SKM-1 (cell line): Measurements from ENCODE around the gene CD302.
"Not testable (repeated sequence)": the region's sequence is repeated elsewhere in the genome, so short reads cannot be mapped to it uniquely, and the experiment has no call there.

Experiments used
- DNase-seq: peaks from one replicate; lab custom pipeline; 2025; ENCODE audit not compliant: unreplicated experiment; lab: John Stamatoyannopoulos, UW

The CD302 gene, protein sequence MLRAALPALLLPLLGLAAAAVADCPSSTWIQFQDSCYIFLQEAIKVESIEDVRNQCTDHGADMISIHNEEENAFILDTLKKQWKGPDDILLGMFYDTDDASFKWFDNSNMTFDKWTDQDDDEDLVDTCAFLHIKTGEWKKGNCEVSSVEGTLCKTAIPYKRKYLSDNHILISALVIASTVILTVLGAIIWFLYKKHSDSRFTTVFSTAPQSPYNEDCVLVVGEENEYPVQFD

DNA sequence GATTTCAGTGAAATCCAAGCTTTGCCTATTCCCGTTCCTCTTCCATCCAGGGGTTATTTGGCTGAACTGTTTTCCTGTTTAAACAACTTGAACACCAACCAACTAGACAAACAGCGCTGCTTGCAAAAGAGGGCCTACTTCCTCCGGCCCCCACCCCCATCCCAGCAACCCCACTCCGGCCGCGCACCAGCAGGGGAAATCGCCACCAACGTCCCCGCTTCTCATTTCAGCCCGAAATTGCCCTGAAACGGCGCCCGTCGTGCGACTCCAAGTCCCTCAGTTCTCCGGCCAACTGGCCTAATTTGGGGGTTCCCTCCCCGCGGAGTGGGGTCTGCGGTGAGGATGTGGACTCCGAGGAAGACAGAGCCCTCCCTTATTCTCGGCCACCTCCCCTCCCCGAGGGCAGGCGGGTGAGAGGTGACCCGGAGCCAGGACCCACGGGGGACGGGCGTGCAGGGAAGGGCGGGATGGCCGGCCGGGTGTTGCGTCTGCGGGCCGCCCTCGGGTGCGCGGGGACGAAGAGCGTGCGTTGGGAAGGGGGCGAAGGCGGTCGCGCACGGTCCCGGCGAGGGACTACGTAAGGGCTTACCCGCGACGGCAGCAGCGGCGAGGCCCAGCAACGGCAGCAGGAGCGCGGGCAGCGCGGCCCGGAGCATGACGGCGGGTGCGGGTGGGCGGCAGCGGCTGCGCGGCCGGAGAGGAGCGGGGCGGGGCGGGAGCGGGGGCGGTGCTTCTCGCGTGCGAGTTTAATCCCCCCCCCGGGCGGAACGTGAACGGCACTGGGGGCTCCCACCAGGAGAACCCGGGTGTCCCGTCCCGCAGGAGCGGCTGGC is at the start of gene CD302:
Gene CD302 (minus strand): TSS at position 666 of the 833 bp plus-strand sequence. CDS start 10 bp downstream, at position 656.
- no peak for DNase-seq

GRCh38 chr2:159846564-159846963 is 48.6 kb upstream of the CD302 start:
- no peak for DNase-seq

GRCh38 chr2:159840616-159841015 is 42.6 kb upstream of the CD302 start:
- DNase-seq: no peak

- no peak for DNase-seq
Measured at GRCh38 chr2:159832858-159833257, 34.9 kb upstream of the CD302 start.

GRCh38 chr2:159832026-159832425 is 34.0 kb upstream of the CD302 start:
- DNase-seq: no peak

GRCh38 chr2:159829376-159829775 is 31.4 kb upstream of the CD302 start:
- no peak for DNase-seq

DNA sequence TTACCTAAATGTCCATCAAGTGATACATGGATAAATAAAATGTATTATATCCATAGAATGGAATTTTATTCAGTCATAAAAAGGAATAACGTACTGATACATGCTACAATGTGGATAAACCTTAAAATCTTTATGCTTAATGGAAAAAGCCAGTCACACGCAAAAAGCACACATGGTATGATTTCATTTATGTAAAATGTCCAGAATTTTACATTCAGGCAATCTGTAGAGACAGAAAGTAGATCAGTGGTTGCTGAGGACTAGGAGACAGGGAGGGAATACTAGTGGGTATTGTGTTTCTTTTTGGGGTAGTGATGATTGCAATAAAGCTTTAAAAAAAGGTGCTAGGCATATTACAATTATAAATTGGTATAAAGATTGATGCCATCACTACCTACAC is 30.7 kb upstream of the CD302 start:
- DNase-seq: no peak

DNA sequence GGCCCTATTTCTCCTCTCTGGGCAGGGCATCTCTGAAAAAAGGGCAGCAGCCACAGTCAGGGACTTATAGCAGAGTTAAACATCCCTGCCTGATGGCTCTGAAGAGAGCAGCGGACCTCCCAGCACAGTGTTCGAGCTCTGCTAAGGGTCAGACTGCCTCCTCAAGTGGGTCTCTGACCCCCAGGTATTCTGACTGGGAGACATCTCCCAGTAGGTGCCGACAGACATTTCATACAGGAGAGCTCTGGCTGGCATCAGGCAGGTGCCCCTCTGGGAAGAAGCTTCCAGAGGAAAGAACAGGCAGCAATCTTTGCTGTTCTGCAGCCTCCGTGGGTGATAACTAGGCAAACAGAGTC is 24.4 kb upstream of the CD302 start:
- DNase-seq: not testable (repeated sequence)

DNA sequence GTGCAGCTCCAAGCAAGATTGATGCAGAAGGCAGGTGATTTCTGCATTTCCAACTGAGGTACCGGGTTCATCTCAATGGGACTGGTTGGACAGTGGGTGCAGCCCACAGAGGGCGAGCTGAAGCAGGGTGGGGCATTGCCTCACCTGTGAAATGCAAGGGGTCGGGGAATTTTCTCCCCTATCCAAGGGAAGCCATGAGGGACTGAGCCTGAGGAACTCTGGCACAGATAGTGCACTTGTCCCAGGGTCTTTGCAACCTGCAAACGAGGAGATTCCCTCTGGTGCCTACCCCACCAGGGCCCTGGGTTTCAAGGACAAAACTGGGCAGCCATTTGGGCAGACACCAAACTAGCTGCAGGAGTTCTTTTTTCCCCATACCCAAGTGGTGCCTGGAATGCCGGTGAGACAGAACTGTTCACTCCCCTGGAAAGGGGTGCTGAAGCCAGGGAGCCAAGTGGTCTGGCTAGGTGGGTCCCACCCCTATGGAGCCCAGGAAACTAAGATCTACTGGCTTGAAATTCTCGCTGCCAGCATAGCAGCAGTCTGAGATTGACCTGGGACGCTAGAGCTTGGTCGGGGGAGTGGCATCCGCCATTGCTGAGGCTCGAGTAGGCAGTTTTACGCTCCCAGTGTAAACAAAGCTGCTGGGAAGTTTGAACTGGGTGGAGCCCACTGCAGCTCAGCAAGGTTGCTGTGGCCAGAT is 23.9 kb upstream of the CD302 start:
- DNase-seq: not testable (repeated sequence)

DNA sequence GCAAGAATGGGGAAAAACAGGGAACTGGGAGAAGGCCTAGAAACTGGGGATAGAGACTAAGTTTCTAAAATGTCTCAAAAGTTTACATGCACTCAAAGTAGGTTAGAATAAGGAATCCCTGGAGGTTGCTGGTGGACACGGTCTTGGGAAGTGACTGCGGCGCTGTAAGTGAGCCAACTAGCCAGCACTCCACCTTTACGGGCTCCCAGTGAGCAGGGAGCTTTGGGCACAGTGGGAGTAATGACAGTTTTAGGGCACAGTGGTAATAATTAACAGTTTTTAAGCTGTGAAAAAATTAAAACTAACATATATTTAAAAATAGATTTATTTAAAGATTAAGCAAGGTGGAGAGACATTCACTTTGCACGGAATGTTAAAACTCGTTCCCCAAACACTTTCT is 20.9 kb upstream of the CD302 start:
- no peak for DNase-seq

DNA sequence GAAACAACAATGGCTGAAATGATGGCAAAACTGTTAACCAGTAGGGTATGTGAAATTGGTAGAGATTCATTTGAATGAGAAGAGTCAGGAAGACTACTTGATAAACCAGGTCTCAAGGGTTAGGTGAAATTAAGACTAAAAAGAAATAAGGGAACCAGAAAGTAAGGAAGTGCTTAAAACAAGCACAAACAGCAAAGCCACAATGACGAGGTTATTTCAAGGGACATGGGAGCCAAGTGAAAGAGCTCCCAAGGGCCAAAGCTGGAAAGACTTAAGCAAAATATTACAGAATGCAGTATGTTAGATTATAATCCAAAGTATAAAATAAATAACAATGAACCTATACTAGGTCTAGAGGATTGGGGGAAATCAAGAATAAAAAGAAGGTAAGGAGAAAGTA is 19.3 kb upstream of the CD302 start:
- DNase-seq: peak; percentile 31

- no peak for DNase-seq
Measured at GRCh38 chr2:159811232-159811631, 13.2 kb upstream of the CD302 start.

GRCh38 chr2:159808032-159808425 is 10.0 kb upstream of the CD302 start:
- DNase-seq: no peak

GRCh38 chr2:159807183-159808031 is 9.4 kb upstream of the CD302 start:
- DNase-seq: peak; percentile 39

- no peak for DNase-seq
Measured at GRCh38 chr2:159804941-159805340, 6.9 kb upstream of the CD302 start.

DNA sequence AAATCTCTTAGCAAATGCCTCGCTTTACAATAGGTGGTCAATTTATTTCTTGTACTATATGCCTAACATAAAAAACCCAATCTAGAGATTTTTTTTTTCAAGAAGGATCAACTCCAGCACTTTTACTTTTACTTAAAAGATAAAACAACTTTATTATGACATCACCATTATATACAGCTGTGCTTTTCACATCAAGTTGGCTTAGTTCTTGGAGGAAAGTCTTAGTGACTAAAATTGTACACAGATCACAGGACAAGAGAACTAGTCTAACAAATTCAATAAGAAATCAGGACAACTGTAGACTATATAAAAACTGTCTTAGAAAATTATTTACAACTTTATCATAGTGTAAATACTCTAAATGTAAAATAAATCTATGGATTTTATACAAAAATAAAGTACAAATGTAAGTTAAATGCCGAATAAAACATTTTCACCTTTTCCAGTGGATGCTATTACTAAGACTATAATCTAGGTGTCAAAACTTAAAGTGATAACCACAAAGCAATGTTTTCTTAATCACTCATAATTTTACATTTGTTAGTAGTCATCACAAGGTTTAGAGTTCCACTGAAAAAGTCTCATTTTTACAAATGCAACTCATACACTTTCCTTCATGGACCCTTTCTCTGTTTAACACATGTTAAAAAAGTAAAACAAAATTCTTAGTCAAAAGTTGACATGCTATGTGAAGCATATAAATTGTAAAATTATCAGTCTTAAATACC is 5.4 kb upstream of the CD302 start:
- no peak for DNase-seq

DNA sequence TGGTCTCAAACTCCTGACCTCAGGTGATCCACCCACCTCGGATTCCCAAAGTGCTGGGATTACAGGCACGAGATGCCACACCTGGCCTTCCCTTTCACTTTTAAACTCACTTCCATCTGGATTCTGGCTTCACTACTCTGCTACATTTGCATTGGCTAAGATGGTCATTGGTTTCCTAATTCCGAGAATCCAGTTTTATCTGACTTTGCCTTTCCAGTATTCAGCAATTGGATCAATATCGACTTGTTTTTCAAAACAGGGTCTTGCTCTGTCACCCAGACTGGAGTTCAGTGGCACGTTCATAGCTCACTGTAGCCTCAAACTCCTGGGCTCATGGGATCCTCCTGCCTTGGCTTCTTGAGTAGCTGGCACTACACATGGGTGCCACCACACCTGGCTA is 4.7 kb upstream of the CD302 start:
- no peak for DNase-seq

- DNase-seq: no peak
Measured at GRCh38 chr2:159799833-159800232, 1.8 kb upstream of the CD302 start.

GRCh38 chr2:159798376-159798725 is 343 bp upstream of the CD302 start:
- no peak for DNase-seq

DNA sequence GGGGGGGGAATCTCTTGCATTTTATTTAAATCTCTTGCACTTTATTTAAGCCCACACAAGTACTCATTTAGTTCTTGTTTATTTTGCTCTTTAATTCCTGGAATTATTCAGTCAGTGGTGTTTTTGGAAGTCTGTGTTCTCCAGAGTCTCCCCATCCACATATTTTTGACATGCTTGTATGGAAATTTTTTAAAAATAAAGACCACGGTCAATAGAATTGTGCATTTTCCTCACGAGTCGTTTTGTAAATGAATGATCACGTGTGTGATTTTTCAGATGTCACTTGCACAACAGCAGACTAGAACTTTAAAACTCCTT is 824 bp downstream of the CD302 start:
- no peak for DNase-seq
